OCI-LY7 (cell line): ENCODE data around the gene NDUFS6. TPM values are rescaled to one million over a fixed set of nuclear protein-coding genes. Genes with fewer than 3 reads are reported as not detected.
"Not testable (repeated sequence)": the region's sequence is repeated elsewhere in the genome, so short reads cannot be mapped to it uniquely, and the experiment has no call there.

Experiments
- BruUV-seq: library from RNA; stranded (reverse); fragments of 400-500 nt; replicated peaks from 2 replicates; lab custom pipeline; 2021; lab: Mats Ljungman, UMichigan
- CTCF ChIA-PET: fragments of 300-600 bp; sonication (Branson Sonifier 250); formaldehyde crosslinking; loops from one replicate; lab custom pipeline; 2022; ENCODE audit warnings: antibody characterized with exemption; ENCODE audit not compliant: unreplicated experiment; lab: Charles Lee
- POLR2A ChIA-PET: fragments of 300-600 bp; sonication (Branson Sonifier 250); formaldehyde crosslinking; loops from one replicate; lab custom pipeline; 2022; ENCODE audit warnings: antibody characterized with exemption; lab: Charles Lee
- DNase-seq: peaks from one replicate; pipeline ENCODE4 v3.0.0-alpha.2; 2015; ENCODE audit warnings: low spot score
- H2AFZ ChIP-seq: fragments of 200-600 bp; sonication (generic), shearing (Covaris generic); 2 replicates; pipeline ENCODE4 v1.6.1; 2014; ENCODE audit warnings: mild to moderate bottlenecking, antibody characterized with exemption, low read length, moderate library complexity
- H3K27ac ChIP-seq: fragments of 200-600 bp; sonication (generic); 2 replicates; pipeline ENCODE4 v1.5.1; 2014; ENCODE audit warnings: mixed run types, low read depth, mild to moderate bottlenecking, moderate library complexity, low read length, inconsistent platforms; ENCODE audit not compliant: poor library complexity, severe bottlenecking
- H3K36me3 ChIP-seq: fragments of 200-600 bp; sonication (generic); 2 replicates; pipeline ENCODE4 v1.6.1; 2014; ENCODE audit warnings: mild to moderate bottlenecking, antibody characterized with exemption, low read length, moderate library complexity, mixed read lengths; ENCODE audit not compliant: insufficient read depth
- H3K4me1 ChIP-seq: fragments of 200-600 bp; sonication (generic); 2 replicates; pipeline ENCODE4 v1.5.1; 2014; ENCODE audit warnings: mild to moderate bottlenecking, low read length; ENCODE audit not compliant: insufficient read depth, poor library complexity, severe bottlenecking
- H3K4me2 ChIP-seq: fragments of 200-600 bp; sonication (generic); 2 replicates; pipeline ENCODE4 v1.6.1; 2014; ENCODE audit warnings: mild to moderate bottlenecking, low read length
- H3K4me3 ChIP-seq: fragments of 200-600 bp; sonication (generic); 2 replicates; pipeline ENCODE4 v1.5.1; 2014; ENCODE audit warnings: mild to moderate bottlenecking, low read depth, low read length; ENCODE audit not compliant: poor library complexity, severe bottlenecking
- H3K79me2 ChIP-seq: fragments of 200-600 bp; sonication (generic); 2 replicates; pipeline ENCODE4 v1.6.1; 2016; ENCODE audit warnings: low read depth, mild to moderate bottlenecking, low read length, moderate library complexity, mixed read lengths; ENCODE audit not compliant: insufficient read depth
- H3K9me2 ChIP-seq: fragments of 200-600 bp; sonication (generic); 2 replicates; pipeline ENCODE4 v1.6.1; 2016; ENCODE audit warnings: mild to moderate bottlenecking, low read length, mixed read lengths; ENCODE audit not compliant: insufficient read depth
- H3K9me3 ChIP-seq: fragments of 200-600 bp; sonication (generic); 2 replicates; pipeline ENCODE4 v1.6.1; 2014; ENCODE audit warnings: mild to moderate bottlenecking, mixed run types, low read length, mixed read lengths
- H4K20me1 ChIP-seq: fragments of 200-600 bp; sonication (generic); 2 replicates; pipeline ENCODE4 v1.6.1; 2014; ENCODE audit warnings: mild to moderate bottlenecking, antibody characterized with exemption, low read length, moderate library complexity, mixed read lengths; ENCODE audit not compliant: insufficient read depth
- CTCF ChIP-seq: fragments of 200-600 bp; sonication (generic); conservative IDR thresholded peaks from 2 replicates; pipeline ENCODE4 v1.5.1; 2014; ENCODE audit warnings: mild to moderate bottlenecking, antibody characterized with exemption, low read length, moderate library complexity, mixed read lengths
- EZH2phosphoT487 ChIP-seq: fragments of 200-600 bp; sonication (generic); IDR thresholded peaks from 2 replicates; pipeline ENCODE4 v1.6.1; 2018; ENCODE audit warnings: low read depth, borderline replicate concordance, mild to moderate bottlenecking, mixed run types, antibody characterized with exemption, low read length, moderate library complexity, mixed read lengths
- intact Hi-C: fragments of 100-400 bp; cut with micrococcal nuclease; formaldehyde crosslinking; loops from one replicate; pipeline ENCODE4 v1.10.0; 2022; ENCODE audit not compliant: unreplicated experiment
- total RNA-seq, 2 experiments: library from RNA; depleted of rRNA in 1 of 2; stranded (reverse); fragments of >200 nt in 1 of 2; shearing (Covaris generic) in 1 of 2; gene quantifications; 2 replicates each; pipeline ENCODE4 v1.2.3, GENCODE V29; 2014 to 2022

Gene NDUFS6
- total RNA-seq, 2 experiments from 2014 or later: 41.5 to 58.7 TPM

- BruUV-seq: no TSS peak
- Histone ChIP-seq H3K9me3 (no peaks in the 10 kb centered on the region), H3K36me3 (no peaks in the 10 kb centered on the region), H3K27ac (no peak overlapping the region), H3K9me2 (no peaks in the 10 kb centered on the region), H2AFZ (no peak overlapping the region), H3K79me2 (no peaks in the 10 kb centered on the region), H3K4me3 (no peak overlapping the region), H4K20me1 (no peaks in the 10 kb centered on the region), H3K4me2 (no peak overlapping the region), H3K4me1 (no peaks in the 10 kb centered on the region)
- POLR2A ChIA-PET: no interaction called here
- CTCF ChIA-PET: no interaction called here
- intact Hi-C loops: no loop called here
- no peak for TF ChIP-seq CTCF
- no peak for TF ChIP-seq EZH2phosphoT487
- no peak for DNase-seq
These were observed 41.0 kb downstream of the NDUFS6 start for GRCh38 chr5:1842004-1842819.

GRCh38 chr5:1843761-1844160, 42.6 kb downstream of the NDUFS6 start:
- H3K27ac ChIP-seq, H3K79me2 ChIP-seq, DNase-seq, H3K4me3 ChIP-seq, H2AFZ ChIP-seq, POLR2A ChIA-PET, intact Hi-C loops, H3K9me2 ChIP-seq, CTCF ChIA-PET, H3K4me2 ChIP-seq, H3K36me3 ChIP-seq, H4K20me1 ChIP-seq, BruUV-seq, H3K9me3 ChIP-seq, H3K4me1 ChIP-seq: not testable (repeated sequence)

- no peaks in the 10 kb centered on the region for H3K4me1 ChIP-seq
- no peak overlapping the region for H2AFZ ChIP-seq
- H4K20me1 ChIP-seq: no peaks in the 10 kb centered on the region
- intact Hi-C loops: no loop called here
- no peak for DNase-seq
- no TSS peak for BruUV-seq
- H3K79me2 ChIP-seq: no peaks in the 10 kb centered on the region
- H3K4me2 ChIP-seq: no peak overlapping the region
- no peaks in the 10 kb centered on the region for H3K9me3 ChIP-seq
- POLR2A ChIA-PET: no interaction called here
- H3K27ac ChIP-seq: no peak overlapping the region
- TF ChIP-seq CTCF (no peak), EZH2phosphoT487 (no peak)
- no peak overlapping the region for H3K4me3 ChIP-seq
- no peaks in the 10 kb centered on the region for H3K36me3 ChIP-seq
- CTCF ChIA-PET: no interaction called here
- H3K9me2 ChIP-seq: no peaks in the 10 kb centered on the region
These were observed 43.7 kb downstream of the NDUFS6 start for GRCh38 chr5:1844708-1845436.
